HG02884 (cell line): Measurements from ENCODE around the gene STXBP6.
"Not testable (repeated sequence)": the region's sequence is repeated elsewhere in the genome, so short reads cannot be mapped to it uniquely, and the experiment has no call there.

Experiments
- ATAC-seq: cut with Tn5 transposase; IDR thresholded peaks from one replicate; pipeline ENCODE4 v1.9.1; 2021; ENCODE audit warnings: mild to moderate bottlenecking, moderate library complexity; ENCODE audit not compliant: unreplicated experiment

STXBP6 gene

GRCh38 chr14:24839617-24840203 is 210.2 kb downstream of the STXBP6 start:
- ATAC-seq: no peak

- no peak for ATAC-seq
Observed at GRCh38 chr14:24838945-24839616, 210.9 kb downstream of the STXBP6 start.

GRCh38 chr14:24837280-24838046 is 212.5 kb downstream of the STXBP6 start:
- ATAC-seq: no peak

GRCh38 chr14:24836324-24836723 is 213.6 kb downstream of the STXBP6 start:
- ATAC-seq: not testable (repeated sequence)

GRCh38 chr14:24834956-24835355 is 215.0 kb downstream of the STXBP6 start:
- ATAC-seq: no peak

GRCh38 chr14:24833385-24833784 is 216.6 kb downstream of the STXBP6 start:
- ATAC-seq: no peak

- ATAC-seq: no peak
Observed at GRCh38 chr14:24831677-24832076, 218.3 kb downstream of the STXBP6 start.

- ATAC-seq: no peak
Observed at GRCh38 chr14:24829862-24830261, 220.1 kb downstream of the STXBP6 start.

- ATAC-seq: no peak
Observed at GRCh38 chr14:24828486-24828885, 221.5 kb downstream of the STXBP6 start.

- no peak for ATAC-seq
Observed at GRCh38 chr14:24826390-24826789, 223.6 kb downstream of the STXBP6 start.

GRCh38 chr14:24820616-24821015 is 229.3 kb downstream of the STXBP6 start:
- no peak for ATAC-seq

GRCh38 chr14:24818823-24819341 is 231.1 kb downstream of the STXBP6 start:
- no peak for ATAC-seq

GRCh38 chr14:24818058-24818822 is 231.7 kb downstream of the STXBP6 start:
- ATAC-seq: no peak

GRCh38 chr14:24817212-24818057 is 232.5 kb downstream of the STXBP6 start:
- ATAC-seq: no peak

- ATAC-seq: no peak
Observed at GRCh38 chr14:24816929-24817211, 233.1 kb downstream of the STXBP6 start.

- ATAC-seq: no peak
Observed at GRCh38 chr14:24816011-24816928, 233.7 kb downstream of the STXBP6 start.

- no peak for ATAC-seq
Observed at GRCh38 chr14:24815543-24815942, 234.4 kb downstream of the STXBP6 start.

GRCh38 chr14:24814944-24815343 is 235.0 kb downstream of the STXBP6 start:
- no peak for ATAC-seq

GRCh38 chr14:24814346-24814745 is 235.6 kb downstream of the STXBP6 start:
- no peak for ATAC-seq
